ENCODE data around the gene TSSK6.

The TSSK6 gene

GRCh38 chr19:19544257-19544953 lies 29.1 kb upstream of the TSSK6 start:
- DNase-seq: no peak

- no peak for DNase-seq
Observed at GRCh38 chr19:19543640-19544039, 28.3 kb upstream of the TSSK6 start.

- no peak for DNase-seq
Observed at GRCh38 chr19:19543101-19543500, 27.8 kb upstream of the TSSK6 start.

- no peak for DNase-seq
Observed at GRCh38 chr19:19542507-19542906, 27.2 kb upstream of the TSSK6 start.

GRCh38 chr19:19541616-19542015 lies 26.3 kb upstream of the TSSK6 start:
- DNase-seq: no peak

- DNase-seq: peak; percentile 7
Observed at GRCh38 chr19:19540715-19541515, 25.6 kb upstream of the TSSK6 start.

DNA sequence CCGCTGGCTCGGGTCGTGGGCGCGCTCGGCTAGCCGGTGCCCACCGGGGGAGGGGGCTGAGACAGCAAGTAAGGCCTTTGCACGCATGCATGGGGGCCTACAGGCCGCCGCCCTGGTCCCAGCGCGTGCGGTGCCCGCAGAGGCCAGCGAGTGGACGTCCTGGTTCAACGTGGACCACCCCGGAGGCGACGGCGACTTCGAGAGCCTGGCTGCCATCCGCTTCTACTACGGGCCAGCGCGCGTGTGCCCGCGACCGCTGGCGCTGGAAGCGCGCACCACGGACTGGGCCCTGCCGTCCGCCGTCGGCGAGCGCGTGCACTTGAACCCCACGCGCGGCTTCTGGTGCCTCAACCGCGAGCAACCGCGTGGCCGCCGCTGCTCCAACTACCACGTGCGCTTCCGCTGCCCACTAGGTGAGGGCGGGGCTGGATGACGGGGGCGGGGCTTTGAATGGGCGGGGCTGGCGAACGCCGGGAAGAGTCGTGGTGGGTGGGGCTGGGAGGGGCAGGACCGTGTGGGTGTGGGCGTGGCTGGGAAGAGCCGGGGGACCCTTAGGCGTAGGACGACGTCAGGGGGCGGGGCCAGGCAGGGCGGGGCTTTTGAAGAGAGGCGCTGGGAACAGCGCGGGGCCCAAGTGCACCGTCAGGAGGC lies 24.8 kb upstream of the TSSK6 start:
- DNase-seq: no peak

GRCh38 chr19:19539698-19540063 lies 24.3 kb upstream of the TSSK6 start:
- DNase-seq: no peak

- no peak for DNase-seq
Observed at GRCh38 chr19:19538785-19539166, 23.4 kb upstream of the TSSK6 start.

GRCh38 chr19:19538061-19538784 lies 22.9 kb upstream of the TSSK6 start, which contains the start of gene CILP2:
Gene CILP2, plus strand, starts transcription at chr19:19538265. Its CDS starts 85 bp downstream, at chr19:19538350.
- peak; percentile 26 for DNase-seq

GRCh38 chr19:19537075-19538048 lies 22.0 kb upstream of the TSSK6 start:
- no peak for DNase-seq

DNA sequence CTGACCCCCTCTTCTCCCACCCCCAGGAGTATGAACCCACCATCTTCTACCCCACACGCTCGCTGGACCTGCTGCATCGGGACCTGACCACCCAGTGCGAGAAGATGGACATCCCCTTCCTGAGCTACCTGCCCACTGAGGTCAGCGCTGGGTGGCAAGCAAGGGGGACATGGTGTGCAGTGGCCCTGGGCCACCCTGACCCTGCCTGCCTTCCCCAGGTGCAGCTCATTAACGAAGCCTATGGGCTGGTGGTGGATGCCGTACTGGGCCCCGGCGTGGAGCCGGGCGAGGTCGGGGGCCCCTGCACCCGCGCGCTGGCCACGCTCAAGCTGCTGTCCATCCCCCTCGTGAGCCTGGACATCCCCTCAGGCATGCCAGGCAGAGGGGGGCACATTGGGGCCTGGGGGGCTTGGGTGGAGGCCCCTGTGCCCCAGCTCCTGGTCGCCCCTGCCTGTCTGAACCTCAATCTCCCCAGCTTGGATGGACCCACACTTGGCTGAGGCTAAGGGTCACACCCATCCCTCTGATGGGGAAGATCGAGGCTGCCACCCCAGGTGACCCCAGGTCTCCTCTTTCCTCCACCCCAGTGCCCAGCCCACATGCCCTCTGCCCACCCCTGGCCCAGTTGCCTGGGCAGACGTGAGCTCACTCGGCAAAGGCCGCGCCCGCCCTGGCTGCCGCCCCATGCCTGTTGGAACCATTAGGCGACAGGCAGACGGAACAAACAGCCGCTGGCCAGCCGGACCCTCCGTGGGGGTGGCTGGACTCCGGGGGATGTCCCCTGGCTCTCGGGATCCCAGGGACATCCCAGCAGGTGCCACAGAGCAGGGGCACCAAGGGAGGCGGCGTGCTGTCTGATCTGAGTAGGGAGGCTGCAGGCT lies 20.2 kb upstream of the TSSK6 start:
- no peak for DNase-seq

- DNase-seq: no peak
Observed at GRCh38 chr19:19534556-19535265, 19.4 kb upstream of the TSSK6 start.

- no peak for DNase-seq
Observed at GRCh38 chr19:19533841-19534240, 18.5 kb upstream of the TSSK6 start.

GRCh38 chr19:19532806-19533701 lies 17.7 kb upstream of the TSSK6 start:
- DNase-seq: no peak

DNA sequence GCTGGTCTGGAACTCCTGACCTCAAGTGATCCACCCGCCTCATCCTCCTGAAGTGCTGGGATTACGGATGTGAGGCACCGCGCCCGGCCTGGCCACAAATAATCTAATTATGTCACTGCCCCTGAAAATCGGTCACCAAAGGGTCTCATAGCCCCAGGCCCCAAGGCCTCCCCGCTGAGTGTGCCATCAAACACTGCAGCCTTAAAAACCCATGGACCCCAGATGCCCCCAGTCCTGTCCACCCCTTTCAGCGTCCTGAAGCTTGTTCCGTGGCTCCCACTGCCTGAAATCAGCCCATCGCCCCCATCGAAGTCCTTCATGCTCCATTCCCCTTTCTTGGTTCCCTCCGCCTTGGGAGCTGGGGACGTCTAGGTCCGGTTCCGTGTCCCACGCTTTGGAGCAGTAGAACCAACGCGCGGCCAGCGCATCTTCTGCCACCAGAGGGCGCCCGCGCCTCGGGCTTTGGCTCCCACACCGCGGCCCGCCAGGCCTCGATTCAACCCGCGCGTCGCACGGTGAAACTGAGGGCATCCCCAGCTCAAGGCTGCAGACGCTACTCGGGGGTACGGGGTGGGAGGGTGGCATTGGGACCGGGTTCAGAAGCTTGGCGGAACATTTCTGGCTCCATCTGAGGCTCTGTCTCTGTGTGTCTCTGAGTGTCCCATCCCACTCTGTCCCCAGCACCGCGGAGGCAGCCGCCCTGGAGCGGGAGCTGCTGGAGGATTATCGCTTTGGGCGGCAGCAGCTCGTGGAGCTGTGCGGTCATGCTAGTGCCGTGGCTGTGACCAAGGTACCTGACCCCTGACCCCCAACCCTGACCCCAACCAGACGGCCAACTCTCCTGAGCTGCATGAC lies 16.8 kb upstream of the TSSK6 start:
- peak; percentile 30 for DNase-seq

GRCh38 chr19:19530889-19531288 lies 15.5 kb upstream of the TSSK6 start:
- DNase-seq: no peak

DNA sequence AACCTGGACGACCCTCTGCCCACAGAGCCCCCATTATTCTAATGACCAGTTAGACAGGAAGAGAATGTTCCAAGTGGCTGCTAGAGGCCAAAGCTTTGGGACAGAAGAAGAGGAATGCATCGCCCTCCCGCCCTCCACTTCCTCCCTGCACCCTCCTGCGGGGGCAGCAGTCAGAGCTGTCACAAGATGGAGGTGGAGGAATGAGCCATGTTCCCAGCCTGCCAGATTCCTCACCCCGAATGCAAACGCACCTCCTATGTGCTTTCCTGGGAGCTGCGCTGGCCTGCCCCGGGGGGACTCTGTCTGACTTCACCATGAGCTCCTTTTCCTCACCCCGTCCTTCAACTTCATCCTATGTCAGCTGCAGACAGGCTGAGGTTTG lies 15.1 kb upstream of the TSSK6 start:
- DNase-seq: no peak
